HG03432 (cell line): ENCODE results near the gene CHMP2A.
"Not testable (repeated sequence)": the region's sequence is repeated elsewhere in the genome, so short reads cannot be mapped to it uniquely, and the experiment has no call there.

Experiments used
- ATAC-seq: cut with Tn5 transposase; IDR thresholded peaks from one replicate; pipeline ENCODE4 v1.9.1; 2021; ENCODE audit warnings: mild to moderate bottlenecking, moderate library complexity; ENCODE audit not compliant: unreplicated experiment

CHMP2A gene

GRCh38 chr19:58542641-58543372, 12.1 kb downstream of the CHMP2A start:
- not testable (repeated sequence) for ATAC-seq

GRCh38 chr19:58539169-58539559, 15.7 kb downstream of the CHMP2A start:
- not testable (repeated sequence) for ATAC-seq

- no peak for ATAC-seq
Measured at GRCh38 chr19:58538257-58539168, 16.4 kb downstream of the CHMP2A start.

GRCh38 chr19:58536852-58537798, 17.8 kb downstream of the CHMP2A start:
- no peak for ATAC-seq

GRCh38 chr19:58535857-58536256, 19.0 kb downstream of the CHMP2A start:
- no peak for ATAC-seq

- no peak for ATAC-seq
Measured at GRCh38 chr19:58531034-58531840, 23.7 kb downstream of the CHMP2A start.

GRCh38 chr19:58529405-58529804, 25.5 kb downstream of the CHMP2A start:
- ATAC-seq: no peak

- no peak for ATAC-seq
Measured at GRCh38 chr19:58522709-58523108, 32.2 kb downstream of the CHMP2A start.

GRCh38 chr19:58521651-58522050, 33.3 kb downstream of the CHMP2A start:
- no peak for ATAC-seq

- ATAC-seq: no peak
Measured at GRCh38 chr19:58520257-58520599, 34.7 kb downstream of the CHMP2A start.

- ATAC-seq: peak; percentile 83
Measured at GRCh38 chr19:58519355-58520256, 35.3 kb downstream of the CHMP2A start, which contains the start of gene ZBTB45. ZBTB45 (minus strand) TSS chr19:58519810; CDS start chr19:58517673, 2,137 bp downstream.

GRCh38 chr19:58519087-58519354, 35.9 kb downstream of the CHMP2A start:
- peak; percentile 5 for ATAC-seq

- no peak for ATAC-seq
Measured at GRCh38 chr19:58518256-58519086, 36.4 kb downstream of the CHMP2A start.

GRCh38 chr19:58516964-58517833, 37.7 kb downstream of the CHMP2A start:
- ATAC-seq: no peak

- no peak for ATAC-seq
Measured at GRCh38 chr19:58516246-58516836, 38.6 kb downstream of the CHMP2A start.

- ATAC-seq: no peak
Measured at GRCh38 chr19:58515259-58515658, 39.6 kb downstream of the CHMP2A start.

GRCh38 chr19:58514564-58515022, 40.3 kb downstream of the CHMP2A start:
- ATAC-seq: no peak
